Osteoblast (primary cell): ENCODE data around the gene JUP. TPM values are rescaled to one million over a fixed set of nuclear protein-coding genes. Genes with fewer than 3 reads are reported as not detected.
A peak's percentile ranks its signal among the peaks of the same experiment; 100 is the strongest.

Experiments used
- DNase-seq: peaks from one replicate; pipeline ENCODE4 v3.0.0; 2011; ENCODE audit warnings: low spot score, mixed read lengths; ENCODE audit not compliant: insufficient read length; ENCODE audit errors: missing footprints
- H2AFZ ChIP-seq: 2 replicates; pipeline ENCODE4 v1.6.0; 2011; ENCODE audit warnings: mild to moderate bottlenecking, low read length
- H3K27ac ChIP-seq: 2 replicates; pipeline ENCODE4 v1.5.1; 2011; ENCODE audit warnings: mild to moderate bottlenecking, low read depth, low read length, moderate library complexity
- H3K27me3 ChIP-seq: 2 replicates; pipeline ENCODE4 v1.6.0; 2012; ENCODE audit warnings: mild to moderate bottlenecking, control low read depth, inconsistent platforms, low read length, moderate library complexity; ENCODE audit not compliant: insufficient read depth
- H3K36me3 ChIP-seq: 2 replicates; pipeline ENCODE4 v1.5.1; 2011; ENCODE audit warnings: mild to moderate bottlenecking, low read length, control low read depth, moderate library complexity; ENCODE audit not compliant: insufficient read depth
- H3K4me1 ChIP-seq: 2 replicates; pipeline ENCODE4 v1.5.1; 2011; ENCODE audit warnings: mild to moderate bottlenecking, low read length, control low read depth, moderate library complexity; ENCODE audit not compliant: insufficient read depth
- H3K4me2 ChIP-seq: 2 replicates; pipeline ENCODE4 v1.6.0; 2011; ENCODE audit warnings: mild to moderate bottlenecking, low read length; ENCODE audit not compliant: insufficient read depth
- H3K4me3 ChIP-seq: fragments of 200-600 bp; sonication (generic); 3 replicates; pipeline ENCODE4 v1.5.1; 2012; ENCODE audit warnings: mild to moderate bottlenecking, low read length, inconsistent platforms; ENCODE audit not compliant: insufficient read depth
- H3K79me2 ChIP-seq: 2 replicates; pipeline ENCODE4 v1.6.0; 2012; ENCODE audit warnings: mild to moderate bottlenecking, low read length, control low read depth, inconsistent platforms; ENCODE audit not compliant: insufficient read depth
- H3K9me3 ChIP-seq: 2 replicates; pipeline ENCODE4 v1.5.1; 2011; ENCODE audit warnings: low read depth, low read length, control low read depth
- H4K20me1 ChIP-seq: 2 replicates; pipeline ENCODE4 v1.6.0; 2012; ENCODE audit warnings: mild to moderate bottlenecking, low read length, control low read depth; ENCODE audit not compliant: insufficient read depth
- total RNA-seq: library from RNA; depleted of rRNA; stranded (reverse); fragments of >200 nt; gene quantifications from 2 replicates; pipeline ENCODE4 v1.2.3, GENCODE V29; 2012
- TF ChIP-seq, protein P1 (sequence below): IDR thresholded peaks from 2 replicates; pipeline ENCODE4 v1.5.1; 2011; ENCODE audit warnings: mild to moderate bottlenecking, low read depth, low read length, moderate library complexity; ENCODE audit errors: extremely low read depth

The JUP gene
- total RNA-seq, 1 donor: 24.2 TPM

DNA sequence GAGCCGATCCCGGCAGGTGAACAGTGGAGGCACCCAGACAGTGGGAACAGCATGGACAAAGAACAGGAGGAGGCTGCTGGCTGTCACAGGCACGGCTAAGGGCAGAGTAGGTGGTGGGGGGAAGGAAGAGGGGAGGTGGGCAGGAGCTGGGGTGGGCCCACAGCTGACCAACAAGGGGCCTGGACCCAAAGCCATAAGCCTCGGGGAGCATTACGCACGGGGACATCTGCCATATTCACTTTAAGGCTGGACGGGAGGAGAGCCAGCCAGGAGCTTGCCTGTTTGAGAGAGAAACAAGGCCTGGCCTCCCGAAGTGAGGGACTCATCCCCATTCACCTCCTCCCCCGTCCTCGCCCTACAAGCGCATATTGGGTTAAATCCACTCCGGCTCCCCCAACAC is 32.4 kb downstream of the JUP start:
- DNase-seq: peak; percentile 73
- H3K4me3 ChIP-seq: no peak overlapping the region
- H3K4me1 ChIP-seq: no peaks in the 10 kb centered on the region
- no peak overlapping the region for H3K27ac ChIP-seq
- no peaks in the 10 kb centered on the region for H3K36me3 ChIP-seq
- no peaks in the 10 kb centered on the region for H4K20me1 ChIP-seq
- H3K27me3 ChIP-seq: no peaks in the 10 kb centered on the region
- no peak overlapping the region for H3K4me2 ChIP-seq
- TF ChIP-seq, protein P1, sequence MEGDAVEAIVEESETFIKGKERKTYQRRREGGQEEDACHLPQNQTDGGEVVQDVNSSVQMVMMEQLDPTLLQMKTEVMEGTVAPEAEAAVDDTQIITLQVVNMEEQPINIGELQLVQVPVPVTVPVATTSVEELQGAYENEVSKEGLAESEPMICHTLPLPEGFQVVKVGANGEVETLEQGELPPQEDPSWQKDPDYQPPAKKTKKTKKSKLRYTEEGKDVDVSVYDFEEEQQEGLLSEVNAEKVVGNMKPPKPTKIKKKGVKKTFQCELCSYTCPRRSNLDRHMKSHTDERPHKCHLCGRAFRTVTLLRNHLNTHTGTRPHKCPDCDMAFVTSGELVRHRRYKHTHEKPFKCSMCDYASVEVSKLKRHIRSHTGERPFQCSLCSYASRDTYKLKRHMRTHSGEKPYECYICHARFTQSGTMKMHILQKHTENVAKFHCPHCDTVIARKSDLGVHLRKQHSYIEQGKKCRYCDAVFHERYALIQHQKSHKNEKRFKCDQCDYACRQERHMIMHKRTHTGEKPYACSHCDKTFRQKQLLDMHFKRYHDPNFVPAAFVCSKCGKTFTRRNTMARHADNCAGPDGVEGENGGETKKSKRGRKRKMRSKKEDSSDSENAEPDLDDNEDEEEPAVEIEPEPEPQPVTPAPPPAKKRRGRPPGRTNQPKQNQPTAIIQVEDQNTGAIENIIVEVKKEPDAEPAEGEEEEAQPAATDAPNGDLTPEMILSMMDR: no peak
- no peaks in the 10 kb centered on the region for H3K79me2 ChIP-seq
- no peak overlapping the region for H2AFZ ChIP-seq
- no peaks in the 10 kb centered on the region for H3K9me3 ChIP-seq

DNA sequence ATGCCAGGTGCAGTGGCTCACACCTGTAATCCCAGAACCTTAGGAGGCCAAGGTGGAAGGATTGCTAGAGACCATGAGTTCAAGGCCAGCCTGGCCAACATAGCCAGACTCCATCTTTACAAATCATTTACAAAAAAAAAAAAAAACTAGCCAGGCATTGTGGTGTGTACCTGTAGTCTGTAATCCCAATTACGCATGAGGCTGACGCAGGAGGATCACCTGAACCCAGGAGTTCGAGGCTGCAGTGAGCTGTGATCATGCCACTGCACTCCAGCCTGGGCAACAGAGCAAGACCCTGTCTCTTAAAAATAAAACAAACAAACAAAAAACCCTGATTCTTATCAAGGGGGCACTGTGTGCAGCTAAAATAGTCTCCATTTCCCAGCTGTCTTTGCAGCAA is 35.2 kb downstream of the JUP start:
- Histone ChIP-seq H3K4me2 (no peak overlapping the region), H3K4me1 (no peaks in the 10 kb centered on the region), H3K79me2 (no peaks in the 10 kb centered on the region), H4K20me1 (no peaks in the 10 kb centered on the region), H3K27me3 (peaks cover 4% of the 10 kb centered on the region), H3K9me3 (no peaks in the 10 kb centered on the region), H3K4me3 (no peak overlapping the region), H3K36me3 (no peaks in the 10 kb centered on the region), H2AFZ (no peak overlapping the region), H3K27ac (no peak overlapping the region)
- TF ChIP-seq, protein P1: no peak
- DNase-seq: no peak

DNA sequence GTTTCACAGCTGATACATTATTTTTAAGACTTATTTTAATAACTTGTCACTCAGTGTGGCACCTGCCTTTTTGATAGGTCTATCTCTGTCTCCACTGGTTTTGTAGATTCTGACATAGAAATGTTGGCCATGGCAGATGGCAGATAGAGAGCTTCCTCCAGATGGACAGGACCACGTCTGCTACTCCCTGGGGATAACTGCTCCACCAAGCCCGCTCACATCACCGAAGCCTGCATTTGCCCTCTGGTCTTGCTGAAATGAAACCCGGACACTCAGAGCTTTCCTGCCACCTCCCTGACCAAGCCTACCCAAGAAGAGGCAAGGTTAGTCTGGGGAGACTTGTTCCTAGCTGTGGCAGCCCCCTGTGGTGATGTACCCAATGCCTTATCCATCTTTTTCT is 35.6 kb downstream of the JUP start:
- H3K9me3 ChIP-seq: no peaks in the 10 kb centered on the region
- DNase-seq: peak; percentile 27
- H3K79me2 ChIP-seq: no peaks in the 10 kb centered on the region
- peaks cover 6% of the 10 kb centered on the region for H3K27me3 ChIP-seq
- H3K36me3 ChIP-seq: no peaks in the 10 kb centered on the region
- H2AFZ ChIP-seq: no peak overlapping the region
- no peaks in the 10 kb centered on the region for H3K4me1 ChIP-seq
- H3K4me2 ChIP-seq: no peak overlapping the region
- H3K27ac ChIP-seq: no peak overlapping the region
- no peaks in the 10 kb centered on the region for H4K20me1 ChIP-seq
- H3K4me3 ChIP-seq: no peak overlapping the region
- TF ChIP-seq, protein P1: no peak

DNA sequence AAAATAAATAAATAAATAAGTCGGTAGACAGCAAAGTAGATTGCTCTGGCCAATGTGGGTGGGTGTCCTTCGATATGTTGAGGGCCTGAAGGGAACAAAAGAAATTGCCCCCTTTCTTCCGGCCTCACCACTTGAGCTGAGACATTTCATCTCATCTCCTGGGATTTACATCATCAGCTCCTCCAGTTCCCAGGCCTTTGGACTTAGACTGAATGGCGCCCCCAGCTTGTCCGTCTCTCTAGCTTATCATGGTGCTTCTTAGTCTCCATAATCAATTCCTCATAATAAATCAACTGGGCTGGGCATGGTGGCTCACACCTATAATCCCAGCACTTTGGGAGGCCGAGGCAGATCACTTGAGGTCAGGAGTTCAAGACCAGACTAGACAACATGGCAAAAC is 38.2 kb downstream of the JUP start:
- Histone ChIP-seq H4K20me1 (no peaks in the 10 kb centered on the region), H3K4me1 (no peaks in the 10 kb centered on the region), H2AFZ (no peak overlapping the region), H3K4me3 (no peak overlapping the region), H3K4me2 (no peak overlapping the region), H3K36me3 (no peaks in the 10 kb centered on the region), H3K79me2 (no peaks in the 10 kb centered on the region), H3K27me3 (peaks cover 10% of the 10 kb centered on the region), H3K27ac (no peak overlapping the region), H3K9me3 (no peaks in the 10 kb centered on the region)
- peak; percentile 14 for DNase-seq
- TF ChIP-seq, protein P1: no peak
